Heart left ventricle (tissue), 16 donors: ENCODE data around the gene PEF1. TPM values are rescaled to one million over a fixed set of nuclear protein-coding genes. Genes with fewer than 3 reads are reported as not detected.

Experiments used
- ATAC-seq, 4 donors: fragments of 200-7000 bp; cut with Tn5 transposase; one replicate each; pipeline ENCODE4 v1.9.1; 2020 to 2022; ENCODE audit warnings: moderate library complexity in 4 of 4, mild to moderate bottlenecking in 3 of 4, moderate number of reproducible peaks in 1 of 4
- DNase-seq, 5 donors: peaks; one replicate each; pipeline ENCODE4 v3.0.0-alpha.2; 2020
- H3K27ac ChIP-seq, 12 donors: fragments of 200-600 bp; sonication (generic) in 4 of 12; one replicate each; pipeline versions ENCODE4 v1.5.0 to v1.8.0; 2016 to 2022; ENCODE audit warnings: mild to moderate bottlenecking in 2 of 12
- H3K27me3 ChIP-seq, 9 donors: fragments of 200-600 bp; sonication (generic) in 2 of 9; one replicate each; pipeline versions ENCODE4 v1.5.1 to v1.8.0; 2016 to 2022; ENCODE audit warnings: mild to moderate bottlenecking in 3 of 9
- H3K36me3 ChIP-seq, 9 donors: fragments of 200-600 bp; sonication (generic) in 2 of 9; one replicate each; pipeline versions ENCODE4 v1.5.0 to v1.8.0; 2018 to 2022; ENCODE audit warnings: mild to moderate bottlenecking in 2 of 9
- H3K4me1 ChIP-seq, 12 donors: fragments of 200-600 bp; sonication (generic) in 4 of 12; one replicate each; pipeline versions ENCODE4 v1.5.0 to v1.8.0; 2016 to 2022; ENCODE audit warnings: mild to moderate bottlenecking in 3 of 12
- H3K4me3 ChIP-seq, 12 donors: fragments of 200-600 bp; sonication (generic) in 4 of 12; one replicate each; pipeline versions ENCODE4 v1.5.0 to v1.8.0; 2017 to 2022; ENCODE audit warnings: mild to moderate bottlenecking in 9 of 12, moderate library complexity in 4 of 12
- H3K9me3 ChIP-seq, 12 donors: fragments of 200-600 bp; sonication (generic) in 4 of 12; one replicate each; pipeline versions ENCODE4 v1.5.0 to v1.8.0; 2016 to 2022; ENCODE audit warnings: mild to moderate bottlenecking in 1 of 12
- POLR2A ChIP-seq, 2 donors: fragments of 450-650 bp; IDR thresholded peaks; one replicate each; pipeline ENCODE4 v1.6.1; 2017; ENCODE audit warnings: antibody characterized with exemption in 2 of 2, mild to moderate bottlenecking in 2 of 2, moderate library complexity in 2 of 2
- WGBS, 4 donors: extraction: QIAGEN DNeasy Blood & Tissue Kit in 2 of 4; methylation state at CpG; one replicate each; pipeline versions ENCODE4 v1.1.5 to v1.1.7; 2013 to 2018; 5-methylcytosine and 5-hydroxymethylcytosine counted together
- intact Hi-C, 10 donors: fragments of 100-400 bp; cut with DNase I; formaldehyde crosslinking; loops; one replicate each; pipeline versions ENCODE4 v1.11.1 to v1.14.2; 2022
- polyA plus RNA-seq, 2 donors: library from polyadenylated mRNA; stranded (reverse); fragments of 200-250 nt; gene quantifications; one replicate each; pipeline ENCODE4 v1.2.3, GENCODE V29; 2013
- total RNA-seq, 9 donors: library from RNA; depleted of rRNA in 2 of 9; stranded (reverse); fragments of >200 nt in 2 of 9; fragmentation: NEBNext Ultra II Directional in 3 of 9; extraction: Animal tissue kit (Norgen Biotek cat#: 25700) in 3 of 9; gene quantifications; one replicate each; pipeline versions ENCODE4 v1.1.0 to v1.2.4, GENCODE V29; 2016 to 2023
- TF ChIP-seq, protein P1 (sequence below), 12 donors: fragments of 200-600 bp; sonication (generic) in 4 of 12; IDR thresholded peaks; one replicate each; pipeline versions ENCODE4 v1.5.0 to v1.8.0; 2018 to 2022; ENCODE audit warnings: antibody characterized with exemption in 12 of 12, mild to moderate bottlenecking in 5 of 12
- donor health status: ischemic (EF 13 %, LVEDD 7.1; RV severe dilation, severe dysfunction).
- donor health status: healthy with polysubstance abuse.
- donor health status: DM: no; HTN: yes; CAD: no.
- donor health status: DM: no; HTN: no; CAD: no.
- donor health status: ischemic (EF 25% LVEDD 6.9; RV normal size, moderate dysfunction).
- donor health status: ischemic (EF 25% LVEDD 5.7; RV mildly dilated, moderate dysfunction).
- donor health status: healthy.
- donor health status: DM: yes; HTN: yes; CAD: no.
- donor health status: ischemic (EF 35%, LVEDD 5.7; RV mildly dilated, moderate dysfunction).
- donor health status: nonischemic (EF 11% LVEDD 7.7; RV severe dilation, severe dysfunction).
- donor health status: DM: yes; HTN: yes; CAD: no.
- donor health status: PGD.
- donor health status: ischemic (EF 29% LVEDD 5.4; RV normal size, mild dysfunction).
- donor health status: nonischemic (EF 23%, LVEDD 6.1; RV moderate dilation, normal function).

The PEF1 gene
- total and polyA plus RNA-seq, 11 donors: 32.2 to 106 (median 42.4) TPM

DNA sequence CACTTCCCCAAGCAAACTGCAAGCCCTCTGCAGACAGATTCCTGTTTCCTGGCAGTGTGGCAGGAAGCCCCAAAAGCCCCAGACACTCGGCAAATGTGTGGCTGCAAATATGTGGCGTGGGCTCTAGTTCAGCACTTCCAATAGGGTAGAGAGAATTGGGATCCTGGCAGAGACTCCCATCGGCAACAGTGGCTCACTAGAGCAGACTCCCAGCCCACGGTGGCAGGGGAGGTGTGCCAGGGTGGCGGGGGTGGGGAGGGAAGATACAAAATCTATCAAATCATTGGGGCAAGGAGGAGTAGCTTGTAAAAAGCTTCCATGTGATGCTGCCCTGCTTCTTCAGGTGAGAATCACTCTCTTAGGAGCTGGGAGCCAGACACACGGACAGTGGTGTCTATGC is 33.3 kb upstream of the PEF1 start:
- Histone ChIP-seq H3K27me3 (no peaks in the 10 kb centered on the region), H3K9me3 (no peaks in the 10 kb centered on the region), H3K4me1 (peaks cover 0 to 35% (median 12%) of the 10 kb centered on the region in 12 donors), H3K27ac (no peak overlapping the region), H3K36me3 (peaks cover 0 to 24% (median 0%) of the 10 kb centered on the region in 9 donors), H3K4me3 (no peak overlapping the region)
- ATAC-seq (no peak), DNase-seq (no peak)
- intact Hi-C loops: no loop called here
- 68 to 73% (median 70%) methylated on average over 6 of the region's 6 CpGs for WGBS, 4 donors
- no peak for TF ChIP-seq POLR2A (IDR thresholded peaks at IDR 0.05)
- TF ChIP-seq, protein P1, sequence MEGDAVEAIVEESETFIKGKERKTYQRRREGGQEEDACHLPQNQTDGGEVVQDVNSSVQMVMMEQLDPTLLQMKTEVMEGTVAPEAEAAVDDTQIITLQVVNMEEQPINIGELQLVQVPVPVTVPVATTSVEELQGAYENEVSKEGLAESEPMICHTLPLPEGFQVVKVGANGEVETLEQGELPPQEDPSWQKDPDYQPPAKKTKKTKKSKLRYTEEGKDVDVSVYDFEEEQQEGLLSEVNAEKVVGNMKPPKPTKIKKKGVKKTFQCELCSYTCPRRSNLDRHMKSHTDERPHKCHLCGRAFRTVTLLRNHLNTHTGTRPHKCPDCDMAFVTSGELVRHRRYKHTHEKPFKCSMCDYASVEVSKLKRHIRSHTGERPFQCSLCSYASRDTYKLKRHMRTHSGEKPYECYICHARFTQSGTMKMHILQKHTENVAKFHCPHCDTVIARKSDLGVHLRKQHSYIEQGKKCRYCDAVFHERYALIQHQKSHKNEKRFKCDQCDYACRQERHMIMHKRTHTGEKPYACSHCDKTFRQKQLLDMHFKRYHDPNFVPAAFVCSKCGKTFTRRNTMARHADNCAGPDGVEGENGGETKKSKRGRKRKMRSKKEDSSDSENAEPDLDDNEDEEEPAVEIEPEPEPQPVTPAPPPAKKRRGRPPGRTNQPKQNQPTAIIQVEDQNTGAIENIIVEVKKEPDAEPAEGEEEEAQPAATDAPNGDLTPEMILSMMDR (IDR thresholded peaks at IDR 0.05): no peak

DNA sequence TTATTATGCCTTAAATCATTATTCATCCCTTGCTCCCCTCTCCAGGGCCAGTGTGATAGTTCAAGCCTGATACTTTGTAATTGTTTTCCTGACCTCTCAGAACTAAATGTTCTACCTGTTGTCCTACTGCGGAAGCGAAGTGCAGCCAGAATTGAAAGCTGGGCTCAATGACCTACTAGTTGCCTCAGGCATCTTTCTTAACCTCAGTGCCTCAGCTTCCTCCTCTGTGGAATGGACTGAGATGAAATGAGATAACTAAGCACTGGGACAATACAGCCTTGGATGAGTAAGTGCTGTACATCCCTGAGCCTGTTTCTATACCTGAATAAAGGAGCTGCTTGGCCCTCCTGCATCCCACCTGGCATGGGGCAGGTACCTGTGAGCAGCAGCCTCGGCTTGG is 32.7 kb upstream of the PEF1 start:
- Histone ChIP-seq H3K27ac (no peak overlapping the region), H3K36me3 (peaks cover 0 to 24% (median 0%) of the 10 kb centered on the region in 9 donors), H3K9me3 (no peaks in the 10 kb centered on the region), H3K4me3 (no peak overlapping the region), H3K27me3 (no peaks in the 10 kb centered on the region), H3K4me1 (peaks cover 0 to 40% (median 16%) of the 10 kb centered on the region in 12 donors)
- TF ChIP-seq POLR2A (IDR thresholded peaks at IDR 0.05): no peak
- TF ChIP-seq, protein P1 (IDR thresholded peaks at IDR 0.05): no peak
- intact Hi-C loops: no loop called here
- 79 to 100% (median 86%) methylated on average over 2 to 3 of the region's 3 CpGs for WGBS, 4 donors
- DNase-seq (no peak), ATAC-seq (no peak)

DNA sequence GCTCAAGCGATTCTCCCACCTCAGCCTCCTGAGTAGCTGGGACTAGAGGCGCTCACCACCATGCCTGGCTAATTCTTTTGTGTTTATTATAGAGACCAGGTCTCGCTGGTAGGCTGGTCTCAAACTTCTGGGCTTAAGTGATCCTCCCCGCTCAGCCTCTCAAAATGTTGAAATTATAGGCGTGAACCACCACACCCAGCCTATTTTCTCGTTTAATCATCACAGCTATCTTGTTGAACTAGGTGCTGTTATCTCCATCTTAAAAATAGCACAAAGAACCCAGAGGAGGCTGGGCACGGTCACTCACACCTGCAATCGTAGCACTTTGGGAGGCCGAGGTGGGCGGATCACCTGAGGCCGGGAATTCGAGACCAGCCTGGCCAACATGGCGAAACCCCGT is 31.1 kb upstream of the PEF1 start:
- Histone ChIP-seq H3K27me3 (no peaks in the 10 kb centered on the region), H3K27ac (peak overlapping the region in 7 of 12 donors; percentile 28 to 82 (median 58)), H3K9me3 (no peaks in the 10 kb centered on the region), H3K4me1 (peaks cover 0 to 57% (median 25%) of the 10 kb centered on the region in 12 donors), H3K36me3 (peaks cover 0 to 13% (median 0%) of the 10 kb centered on the region in 9 donors), H3K4me3 (no peak overlapping the region)
- no peak for ATAC-seq
- TF ChIP-seq, protein P1 (IDR thresholded peaks at IDR 0.05): no peak
- TF ChIP-seq POLR2A (IDR thresholded peaks at IDR 0.05): no peak
- 60 to 72% (median 61%) methylated on average over 14 of the region's 14 CpGs for WGBS, 4 donors
- intact Hi-C loops: no loop called here
- DNase-seq: no peak

DNA sequence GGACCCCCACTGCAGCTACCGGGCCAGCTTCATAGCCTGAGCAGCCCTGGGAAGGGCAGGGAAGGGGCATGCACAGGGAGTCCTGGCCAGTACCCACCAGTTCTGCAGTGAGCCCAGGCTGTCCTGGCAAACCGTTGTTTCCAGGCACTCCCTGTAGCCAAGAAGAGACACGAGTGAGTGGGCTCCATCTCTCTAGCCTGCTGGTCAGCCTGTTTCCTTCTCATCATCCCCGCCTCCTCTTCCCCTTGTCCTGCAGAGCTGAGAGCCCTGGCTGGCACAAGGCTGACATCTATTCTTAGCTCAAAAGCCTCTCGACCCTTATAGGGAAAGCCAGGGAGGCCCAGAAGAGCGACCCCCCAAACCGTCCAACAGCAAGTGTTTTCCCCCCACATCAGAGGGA is 30.5 kb upstream of the PEF1 start:
- H3K36me3 ChIP-seq: peaks cover 0 to 9% (median 0%) of the 10 kb centered on the region in 9 donors
- WGBS, 4 donors: 40 to 48% (median 45%) methylated on average over 7 of the region's 7 CpGs
- intact Hi-C loops: no loop called here
- ATAC-seq (peak; percentile 61 to 80 (median 74)), DNase-seq (peak in 4 of 5 donors; percentile 36 to 71 (median 53))
- TF ChIP-seq POLR2A (IDR thresholded peaks at IDR 0.05): no peak
- TF ChIP-seq, protein P1 (IDR thresholded peaks at IDR 0.05): no peak
- H3K4me3 ChIP-seq: peak overlapping the region in 2 of 12 donors; percentile 19 to 21
- peaks cover 0 to under 1% (median 0%) of the 10 kb centered on the region in 9 donors for H3K27me3 ChIP-seq
- peaks cover 0 to 63% (median 31%) of the 10 kb centered on the region in 12 donors for H3K4me1 ChIP-seq
- H3K27ac ChIP-seq: peak overlapping the region in 8 of 12 donors; percentile 28 to 82 (median 53)
- H3K9me3 ChIP-seq: no peaks in the 10 kb centered on the region
